ENCODE results near the gene EMC6.

EMC6 gene

GRCh38 chr17:3691617-3692067 lies 23.0 kb downstream of the EMC6 start:
- Histone ChIP-seq H3K27me3 (peaks cover 42% of the 10 kb centered on the region), H3K4me1 (ENCODE audit: control insufficient read depth in 1 of 2, insufficient read depth in 1 of 2, low read depth in 1 of 2, low read length in 1 of 2) (peaks cover 11 to 15% of the 10 kb centered on the region in 2 experiments), H3K4me3 (ENCODE audit: low read depth in 1 of 2, low read length in 1 of 2) (no peak overlapping the region), H3K36me3 (no peaks in the 10 kb centered on the region), H3K9me3 (no peaks in the 10 kb centered on the region), H3K27ac (no peak overlapping the region)
- TF ChIP-seq CTCF (IDR thresholded peaks at IDR 0.05) = no peak

DNA sequence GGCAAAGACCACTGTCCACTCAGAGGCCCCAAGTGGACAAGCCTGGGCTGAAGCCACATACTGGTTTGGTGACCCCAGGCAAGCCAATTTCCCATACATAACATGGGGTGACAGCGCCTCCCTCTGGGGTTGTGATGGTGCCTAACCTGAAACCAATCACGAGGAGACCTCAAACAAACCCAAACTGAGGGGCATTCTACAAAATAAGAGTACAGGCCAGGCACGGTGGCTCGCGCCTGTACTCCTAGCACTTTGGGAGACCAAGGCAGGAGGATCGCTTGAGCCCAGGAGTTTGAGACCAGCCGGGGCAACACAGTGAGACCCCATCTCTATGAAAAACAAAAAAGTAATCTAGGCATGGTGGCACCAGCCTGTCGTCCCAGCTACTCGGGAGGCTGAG lies 23.7 kb downstream of the EMC6 start:
- Histone ChIP-seq H3K4me1 (ENCODE audit: control insufficient read depth in 1 of 2, insufficient read depth in 1 of 2, low read depth in 1 of 2, low read length in 1 of 2) (peaks cover 14 to 17% of the 10 kb centered on the region in 2 experiments), H3K9me3 (no peaks in the 10 kb centered on the region), H3K36me3 (no peaks in the 10 kb centered on the region), H3K27ac (no peak overlapping the region), H3K27me3 (peaks cover 49% of the 10 kb centered on the region), H3K4me3 (ENCODE audit: low read depth in 1 of 2, low read length in 1 of 2) (no peak overlapping the region)
- TF ChIP-seq CTCF (IDR thresholded peaks at IDR 0.05) = no peak

DNA sequence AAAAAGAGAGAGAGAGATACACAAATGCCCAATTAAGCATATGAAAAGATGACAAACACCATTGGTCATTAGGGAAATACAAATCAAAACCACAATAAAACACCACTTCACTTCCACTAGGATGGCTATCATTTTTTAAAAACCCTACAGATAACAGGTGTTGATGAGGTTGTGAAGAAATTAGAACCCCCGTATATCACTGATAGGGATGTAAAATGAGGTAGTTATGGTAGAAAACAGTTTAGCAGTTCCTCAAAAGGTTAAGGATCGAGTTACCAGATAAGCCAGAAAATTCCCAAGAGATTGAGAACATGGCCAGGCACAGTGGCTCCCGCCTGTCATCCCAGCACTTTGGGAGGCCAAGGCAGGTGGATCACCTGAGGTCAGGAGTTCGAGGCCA lies 24.5 kb downstream of the EMC6 start:
- Histone ChIP-seq H3K27me3 (peaks cover 57% of the 10 kb centered on the region), H3K27ac (no peak overlapping the region), H3K36me3 (no peaks in the 10 kb centered on the region), H3K4me3 (ENCODE audit: low read depth in 1 of 2, low read length in 1 of 2) (no peak overlapping the region), H3K9me3 (no peaks in the 10 kb centered on the region), H3K4me1 (ENCODE audit: control insufficient read depth in 1 of 2, insufficient read depth in 1 of 2, low read depth in 1 of 2, low read length in 1 of 2) (peaks cover 14 to 17% of the 10 kb centered on the region in 2 experiments)
- TF ChIP-seq CTCF (IDR thresholded peaks at IDR 0.05) = no peak

GRCh38 chr17:3693829-3694231 lies 25.2 kb downstream of the EMC6 start:
- Histone ChIP-seq H3K27me3 (peaks cover 62% of the 10 kb centered on the region), H3K4me3 (ENCODE audit: low read depth in 1 of 2, low read length in 1 of 2) (no peak overlapping the region), H3K4me1 (ENCODE audit: control insufficient read depth in 1 of 2, insufficient read depth in 1 of 2, low read depth in 1 of 2, low read length in 1 of 2) (peaks cover 14 to 17% of the 10 kb centered on the region in 2 experiments), H3K9me3 (no peaks in the 10 kb centered on the region), H3K27ac (no peak overlapping the region), H3K36me3 (no peaks in the 10 kb centered on the region)
- no peak for TF ChIP-seq CTCF (IDR thresholded peaks at IDR 0.05)

- H3K36me3 ChIP-seq = no peaks in the 10 kb centered on the region
- peaks cover 62% of the 10 kb centered on the region for H3K27me3 ChIP-seq
- H3K9me3 ChIP-seq = no peaks in the 10 kb centered on the region
- H3K4me1 ChIP-seq (ENCODE audit: control insufficient read depth in 1 of 2, insufficient read depth in 1 of 2, low read depth in 1 of 2, low read length in 1 of 2) = peaks cover 14 to 17% of the 10 kb centered on the region in 2 experiments
- H3K4me3 ChIP-seq (ENCODE audit: low read depth in 1 of 2, low read length in 1 of 2) = peak overlapping the region; percentile 61 to 68
- no peak for TF ChIP-seq CTCF (IDR thresholded peaks at IDR 0.05)
- H3K27ac ChIP-seq = no peak overlapping the region
These were observed 26.6 kb downstream of the EMC6 start for GRCh38 chr17:3695129-3695722.

All from neutrophil (primary cell).